Natural killer cell (primary cell): ENCODE data around the gene SUCLG1. TPM values are rescaled to one million over a fixed set of nuclear protein-coding genes. Genes with fewer than 3 reads are reported as not detected.

Source experiments
- ATAC-seq, 3 donors: fragments of 150-1000 bp in 2 of 3; fragments of 200-7000 bp in 1 of 3; cut with Tn5 transposase; 1 replicate in 1 of 3; 2 replicates in 2 of 3; pipeline ENCODE4 v1.10.0; 2021; ENCODE audit warnings: mild to moderate bottlenecking in 2 of 3, moderate library complexity in 2 of 3
- DNase-seq, 2 donors: peaks; one replicate each; pipeline versions ENCODE4 v3.0.0 to v3.0.0-alpha.2; 2013 to 2021; ENCODE audit warnings: mixed read lengths in 1 of 2
- H3K27ac ChIP-seq: one replicate; pipeline ENCODE4 v1.5.1; 2013; ENCODE audit warnings: mild to moderate bottlenecking, low read length
- H3K27me3 ChIP-seq: one replicate; pipeline ENCODE4 v1.6.1; 2013; ENCODE audit warnings: low read length; ENCODE audit not compliant: control insufficient read depth, insufficient read depth
- H3K36me3 ChIP-seq: one replicate; pipeline ENCODE4 v1.6.1; 2013; ENCODE audit warnings: low read length; ENCODE audit not compliant: control insufficient read depth, insufficient read depth
- H3K4me1 ChIP-seq: one replicate; pipeline ENCODE4 v1.6.1; 2013; ENCODE audit warnings: low read length; ENCODE audit not compliant: control insufficient read depth, insufficient read depth
- H3K4me3 ChIP-seq: one replicate; pipeline ENCODE4 v1.5.1; 2013; ENCODE audit warnings: low read length
- H3K9me3 ChIP-seq: one replicate; pipeline ENCODE4 v1.6.1; 2013; ENCODE audit warnings: low read length; ENCODE audit not compliant: control insufficient read depth, insufficient read depth
- H3K27ac Mint-ChIP-seq, 2 donors: one replicate each; pipeline ENCODE4 v1.8.0; 2022; ENCODE audit warnings: mild to moderate bottlenecking in 2 of 2, mixed read lengths in 2 of 2, moderate library complexity in 1 of 2
- H3K27me3 Mint-ChIP-seq, 2 donors: one replicate each; pipeline ENCODE4 v1.8.0; 2022; ENCODE audit warnings: low read depth in 2 of 2, mixed read lengths in 2 of 2
- H3K36me3 Mint-ChIP-seq: one replicate; pipeline ENCODE4 v1.8.0; 2022; ENCODE audit warnings: mixed read lengths
- H3K4me1 Mint-ChIP-seq, 2 donors: one replicate each; pipeline ENCODE4 v1.8.0; 2022; ENCODE audit warnings: mixed read lengths in 2 of 2
- H3K4me3 Mint-ChIP-seq: one replicate; pipeline ENCODE4 v1.8.0; 2022; ENCODE audit warnings: mild to moderate bottlenecking, moderate library complexity, mixed read lengths
- H3K9me3 Mint-ChIP-seq, 2 donors: one replicate each; pipeline ENCODE4 v1.8.0; 2022; ENCODE audit warnings: mixed read lengths in 2 of 2
- WGBS: methylation state at CpG from one replicate; pipeline ENCODE4 v1.1.7; 2013; ENCODE audit warnings: missing lambda C conversion rate; ENCODE audit not compliant: insufficient coverage; 5-methylcytosine and 5-hydroxymethylcytosine counted together
- intact Hi-C: fragments of 100-400 bp; cut with micrococcal nuclease; formaldehyde crosslinking; loops from one replicate; pipeline ENCODE4 v1.14.2; 2022
- total RNA-seq, 4 donors: library from RNA; stranded (reverse); fragments of 120-200 nt in 1 of 4; gene quantifications; one replicate each; pipeline versions ENCODE4 v1.2.3 to v1.2.4, GENCODE V29; 2013 to 2022
- TF ChIP-seq, protein P1 (sequence below): fragments of 200-600 bp; IDR thresholded peaks from one replicate; pipeline ENCODE4 v1.8.0; 2022; ENCODE audit warnings: antibody characterized with exemption

SUCLG1 gene
- total RNA-seq, 3 donors from 2014 or later (not counting 1 experiment from before 2014, with no cell fraction given) = 53.0 to 61.7 (median 54.6) TPM

DNA sequence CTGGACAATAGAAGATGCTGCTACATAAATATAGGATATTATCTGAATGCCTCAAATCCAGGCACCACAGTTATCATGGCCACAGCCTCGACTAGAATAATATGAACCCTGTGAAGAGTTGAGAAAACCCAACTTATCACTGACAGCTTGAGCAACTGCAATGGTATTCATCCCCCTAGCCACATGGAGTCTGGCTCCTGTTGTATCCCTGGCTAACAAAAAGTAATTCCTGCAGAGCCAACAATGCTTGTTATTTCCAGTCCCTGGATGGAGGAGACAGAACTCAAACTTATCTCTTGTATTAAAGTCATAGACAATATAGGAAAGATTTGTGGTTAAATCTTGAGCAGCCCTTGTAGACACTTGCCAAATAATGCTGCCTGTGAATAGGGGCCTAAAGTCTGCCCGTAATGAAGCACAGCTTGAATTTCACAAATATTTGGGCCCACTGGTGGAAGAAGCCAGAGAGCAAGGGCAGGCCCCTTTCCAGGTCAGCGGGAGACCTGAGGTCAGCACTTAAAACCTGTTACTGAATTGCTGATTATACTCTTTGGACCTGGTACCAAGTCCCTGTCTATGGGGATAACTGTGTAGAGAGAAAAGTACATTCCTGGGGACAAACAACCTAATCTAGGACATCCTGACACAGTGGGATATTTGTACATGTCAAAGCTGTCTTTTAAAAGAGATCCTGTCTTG lies 28.4 kb upstream of the SUCLG1 start:
- ATAC-seq = no peak
- WGBS = 49% methylated on average over 3 of the region's 3 CpGs
- Histone ChIP-seq H3K27me3 (no peaks in the 10 kb centered on the region), H3K36me3 (no peaks in the 10 kb centered on the region), H3K4me3 (no peak overlapping the region), H3K4me1 (no peaks in the 10 kb centered on the region), H3K9me3 (no peaks in the 10 kb centered on the region), H3K27ac (no peak overlapping the region)
- no peak overlapping the region for H3K27ac Mint-ChIP-seq
- TF ChIP-seq, protein P1, sequence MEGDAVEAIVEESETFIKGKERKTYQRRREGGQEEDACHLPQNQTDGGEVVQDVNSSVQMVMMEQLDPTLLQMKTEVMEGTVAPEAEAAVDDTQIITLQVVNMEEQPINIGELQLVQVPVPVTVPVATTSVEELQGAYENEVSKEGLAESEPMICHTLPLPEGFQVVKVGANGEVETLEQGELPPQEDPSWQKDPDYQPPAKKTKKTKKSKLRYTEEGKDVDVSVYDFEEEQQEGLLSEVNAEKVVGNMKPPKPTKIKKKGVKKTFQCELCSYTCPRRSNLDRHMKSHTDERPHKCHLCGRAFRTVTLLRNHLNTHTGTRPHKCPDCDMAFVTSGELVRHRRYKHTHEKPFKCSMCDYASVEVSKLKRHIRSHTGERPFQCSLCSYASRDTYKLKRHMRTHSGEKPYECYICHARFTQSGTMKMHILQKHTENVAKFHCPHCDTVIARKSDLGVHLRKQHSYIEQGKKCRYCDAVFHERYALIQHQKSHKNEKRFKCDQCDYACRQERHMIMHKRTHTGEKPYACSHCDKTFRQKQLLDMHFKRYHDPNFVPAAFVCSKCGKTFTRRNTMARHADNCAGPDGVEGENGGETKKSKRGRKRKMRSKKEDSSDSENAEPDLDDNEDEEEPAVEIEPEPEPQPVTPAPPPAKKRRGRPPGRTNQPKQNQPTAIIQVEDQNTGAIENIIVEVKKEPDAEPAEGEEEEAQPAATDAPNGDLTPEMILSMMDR = no peak
- H3K4me3 Mint-ChIP-seq = no peak overlapping the region
- peaks cover 0 to 5% of the 10 kb centered on the region in 2 donors for H3K27me3 Mint-ChIP-seq
- no peaks in the 10 kb centered on the region for H3K36me3 Mint-ChIP-seq
- H3K4me1 Mint-ChIP-seq = peaks cover 0 to 1% of the 10 kb centered on the region in 2 donors
- DNase-seq = no peak
- no peaks in the 10 kb centered on the region for H3K9me3 Mint-ChIP-seq
- intact Hi-C loops = no loop called here

DNA sequence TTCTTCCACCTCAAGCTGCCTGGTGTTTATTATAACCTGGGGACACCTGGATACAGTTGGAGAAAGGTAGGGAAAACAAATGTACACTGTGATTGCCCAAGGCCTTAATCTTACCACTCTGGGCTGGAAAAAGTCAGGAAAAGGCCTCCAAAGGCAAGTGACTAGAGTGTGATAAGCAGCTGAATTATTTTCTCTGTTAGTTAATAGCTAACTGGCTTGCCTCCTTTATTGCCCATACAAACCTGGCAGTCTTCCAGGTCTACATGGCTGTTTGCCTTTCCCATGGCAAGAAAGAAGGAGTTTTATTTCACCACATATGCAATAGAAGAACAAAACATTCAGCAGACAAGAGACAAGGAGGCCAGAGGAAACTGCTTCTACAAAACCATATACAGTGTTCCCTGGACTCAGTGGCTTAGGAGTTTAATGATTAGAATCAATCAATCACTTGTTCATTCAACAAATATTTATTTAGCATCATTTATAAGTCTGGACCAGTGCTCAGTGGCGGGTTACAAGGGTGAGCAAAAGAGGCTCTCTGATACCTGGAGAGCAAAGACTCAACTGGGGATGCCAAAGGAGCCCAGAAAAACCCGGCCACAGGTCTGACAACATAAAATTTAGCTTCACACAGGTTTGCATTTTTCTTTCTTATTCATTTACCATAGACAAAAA lies 27.5 kb upstream of the SUCLG1 start:
- H3K27me3 Mint-ChIP-seq = no peaks in the 10 kb centered on the region
- WGBS = 97% methylated on average over 2 of the region's 2 CpGs
- Histone ChIP-seq H3K36me3 (no peaks in the 10 kb centered on the region), H3K4me1 (peaks cover 4% of the 10 kb centered on the region), H3K9me3 (no peaks in the 10 kb centered on the region), H3K4me3 (no peak overlapping the region), H3K27ac (no peak overlapping the region), H3K27me3 (no peaks in the 10 kb centered on the region)
- no peaks in the 10 kb centered on the region for H3K36me3 Mint-ChIP-seq
- no peaks in the 10 kb centered on the region for H3K9me3 Mint-ChIP-seq
- intact Hi-C loops = no loop called here
- peaks cover 7 to 10% of the 10 kb centered on the region in 2 donors for H3K4me1 Mint-ChIP-seq
- no peak for ATAC-seq
- DNase-seq = no peak
- no peak overlapping the region for H3K27ac Mint-ChIP-seq
- TF ChIP-seq, protein P1 = no peak
- H3K4me3 Mint-ChIP-seq = no peak overlapping the region

DNA sequence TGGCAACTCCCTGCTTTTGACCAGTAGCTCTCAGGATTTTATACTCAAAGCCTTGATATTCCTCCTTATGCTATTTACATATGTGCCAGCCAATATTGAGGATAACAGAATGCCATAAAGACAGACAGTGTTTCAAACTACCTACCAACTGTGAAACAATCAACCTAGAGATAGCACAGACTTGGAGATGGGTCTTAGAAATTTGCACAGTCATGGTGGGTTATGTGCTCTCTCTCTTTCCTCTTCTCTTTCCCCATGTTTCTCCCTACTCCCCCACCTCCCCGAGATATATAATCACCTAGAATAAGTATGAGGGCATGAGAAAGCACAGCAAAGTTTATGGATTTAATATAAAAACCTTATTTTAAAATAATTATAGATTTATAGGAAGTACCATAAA lies 24.2 kb upstream of the SUCLG1 start:
- intact Hi-C loops = no loop called here
- TF ChIP-seq, protein P1 = no peak
- no peak overlapping the region for H3K4me3 Mint-ChIP-seq
- peaks cover 13 to 16% of the 10 kb centered on the region in 2 donors for H3K4me1 Mint-ChIP-seq
- H3K36me3 Mint-ChIP-seq = no peaks in the 10 kb centered on the region
- no peaks in the 10 kb centered on the region for H3K9me3 Mint-ChIP-seq
- DNase-seq (no peak), ATAC-seq (no peak)
- no peak overlapping the region for H3K4me3 ChIP-seq
- no peaks in the 10 kb centered on the region for H3K27me3 ChIP-seq
- H3K27ac Mint-ChIP-seq = no peak overlapping the region
- no CpG with 5 or more reads among the region's 1 CpG for WGBS
- H3K27ac ChIP-seq = no peak overlapping the region
- no peaks in the 10 kb centered on the region for H3K9me3 ChIP-seq
- H3K27me3 Mint-ChIP-seq = no peaks in the 10 kb centered on the region
- no peaks in the 10 kb centered on the region for H3K36me3 ChIP-seq
- H3K4me1 ChIP-seq = peaks cover 6% of the 10 kb centered on the region
